Transverse colon (tissue), 4 donors: ENCODE results near the gene MYOF.

Experiments used
- CTCF ChIP-seq, 5 experiments: fragments of 200-600 bp in 3 of 5; fragments of 450-650 bp in 2 of 5; sonication (generic) in 3 of 5; IDR thresholded peaks; 1 replicate in 2 of 5; 2 replicates in 3 of 5; pipeline ENCODE4 v1.5.1; 2016 to 2017; ENCODE audit warnings: antibody characterized with exemption in 5 of 5, inconsistent platforms in 3 of 5, mild to moderate bottlenecking in 2 of 5, moderate library complexity in 1 of 5
- EP300 ChIP-seq: sonication (generic); formaldehyde crosslinking; IDR thresholded peaks from one replicate; pipeline ENCODE4 v1.6.1; 2017; ENCODE audit warnings: antibody characterized with exemption, low read depth
- POLR2A ChIP-seq: fragments of 450-650 bp; IDR thresholded peaks from one replicate; pipeline ENCODE4 v1.6.1; 2016; ENCODE audit warnings: antibody characterized with exemption, mild to moderate bottlenecking, moderate library complexity
- POLR2AphosphoS5 ChIP-seq, 3 donors: sonication (generic); formaldehyde crosslinking; IDR thresholded peaks; one replicate each; pipeline ENCODE4 v1.6.1; 2016; ENCODE audit warnings: antibody characterized with exemption in 3 of 3

GRCh38 chr10:93384006-93384405 is 98.1 kb downstream of the MYOF start:
- no peak for TF ChIP-seq CTCF (IDR thresholded peaks at IDR 0.05)
- no peak for TF ChIP-seq POLR2AphosphoS5 (IDR thresholded peaks at IDR 0.05)
- TF ChIP-seq POLR2A: no peak
- TF ChIP-seq EP300: no peak
